ENCODE results near the gene BOC. TPM values are rescaled to one million over a fixed set of nuclear protein-coding genes. Genes with fewer than 3 reads are reported as not detected.

Gene BOC
- total RNA-seq, 1 experiment from 2014 or later: 3.5 TPM

DNA sequence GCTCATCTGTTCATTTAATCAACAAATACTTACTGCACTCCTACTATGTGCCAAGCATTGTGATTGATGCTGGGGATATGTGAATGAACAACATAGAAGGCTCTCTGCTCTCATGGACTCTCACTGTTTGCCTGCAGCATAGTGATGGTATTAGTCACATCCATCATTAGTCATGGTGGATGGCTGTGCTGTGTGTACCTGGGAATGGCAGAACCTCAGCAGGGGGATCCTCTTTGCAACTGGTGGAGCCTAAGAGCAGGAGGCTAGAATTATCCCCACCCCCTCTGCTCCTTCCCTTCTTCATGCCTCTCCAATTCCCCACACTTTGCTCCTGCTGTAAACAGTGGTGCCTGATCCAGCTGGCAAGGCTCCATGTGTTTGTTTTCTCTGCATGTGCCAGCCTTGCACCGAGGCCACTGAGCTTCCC, 20.5 kb downstream of the BOC start:
- no peaks in the 10 kb centered on the region for H3K23me2 ChIP-seq (ENCODE audit: insufficient read length, low read depth, low read length, poor library complexity, severe bottlenecking)
- no peak overlapping the region for H2BK120ac ChIP-seq (ENCODE audit: low read depth, low read length, poor library complexity, severe bottlenecking)
- H4K5ac ChIP-seq (ENCODE audit: insufficient read length, low read depth, low read length): no peak overlapping the region
- no peak overlapping the region for H3K23ac ChIP-seq (ENCODE audit: insufficient read length, low read depth, low read length)
- H2BK5ac ChIP-seq (ENCODE audit: insufficient read length, low read length): no peak overlapping the region
- H4K91ac ChIP-seq (ENCODE audit: insufficient read length, low read depth, low read length): no peak overlapping the region
- H3K9me3 ChIP-seq (ENCODE audit: control insufficient read depth, low read depth, low read length): no peaks in the 10 kb centered on the region
- H3K4ac ChIP-seq (ENCODE audit: low read depth, low read length): no peak overlapping the region
- H4K8ac ChIP-seq (replicated peaks; ENCODE audit: insufficient read length, low read depth, low read length): no peak overlapping the region
- no peak overlapping the region for H3T11ph ChIP-seq (ENCODE audit: low read length)
- no peak overlapping the region for H2AK5ac ChIP-seq (ENCODE audit: insufficient read length, low read length)
- peak overlapping the region in 1 of 3 experiments; percentile 71; a peak in 2 of 7 replicates for H3K27ac Mint-ChIP-seq
- no peak overlapping the region for H2BK15ac ChIP-seq (ENCODE audit: low read depth, low read length)
- H3K9ac ChIP-seq (ENCODE audit: extremely low read depth, insufficient read length, low read length): no peak overlapping the region
- H3K9me3 Mint-ChIP-seq: no peaks in the 10 kb centered on the region
- no peak overlapping the region for H2BK12ac ChIP-seq (ENCODE audit: insufficient read length, low read depth, low read length)
- no peaks in the 10 kb centered on the region for H3K79me1 ChIP-seq (ENCODE audit: insufficient read depth, low read depth, low read length, poor library complexity, severe bottlenecking)
- TF ChIP-seq, protein P1, sequence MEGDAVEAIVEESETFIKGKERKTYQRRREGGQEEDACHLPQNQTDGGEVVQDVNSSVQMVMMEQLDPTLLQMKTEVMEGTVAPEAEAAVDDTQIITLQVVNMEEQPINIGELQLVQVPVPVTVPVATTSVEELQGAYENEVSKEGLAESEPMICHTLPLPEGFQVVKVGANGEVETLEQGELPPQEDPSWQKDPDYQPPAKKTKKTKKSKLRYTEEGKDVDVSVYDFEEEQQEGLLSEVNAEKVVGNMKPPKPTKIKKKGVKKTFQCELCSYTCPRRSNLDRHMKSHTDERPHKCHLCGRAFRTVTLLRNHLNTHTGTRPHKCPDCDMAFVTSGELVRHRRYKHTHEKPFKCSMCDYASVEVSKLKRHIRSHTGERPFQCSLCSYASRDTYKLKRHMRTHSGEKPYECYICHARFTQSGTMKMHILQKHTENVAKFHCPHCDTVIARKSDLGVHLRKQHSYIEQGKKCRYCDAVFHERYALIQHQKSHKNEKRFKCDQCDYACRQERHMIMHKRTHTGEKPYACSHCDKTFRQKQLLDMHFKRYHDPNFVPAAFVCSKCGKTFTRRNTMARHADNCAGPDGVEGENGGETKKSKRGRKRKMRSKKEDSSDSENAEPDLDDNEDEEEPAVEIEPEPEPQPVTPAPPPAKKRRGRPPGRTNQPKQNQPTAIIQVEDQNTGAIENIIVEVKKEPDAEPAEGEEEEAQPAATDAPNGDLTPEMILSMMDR (conservative IDR thresholded peaks at IDR 0.05): no peak
- no peak overlapping the region for H2BK20ac ChIP-seq (ENCODE audit: low read depth, low read length, poor library complexity, severe bottlenecking)
- no peaks in the 10 kb centered on the region for H3K27me3 Mint-ChIP-seq (ENCODE audit: low read depth)
- H3K79me2 ChIP-seq (ENCODE audit: insufficient read depth, low read length): no peaks in the 10 kb centered on the region
- H4K20me1 ChIP-seq (ENCODE audit: control insufficient read depth, insufficient read depth, insufficient read length): no peaks in the 10 kb centered on the region
- H3K18ac ChIP-seq (ENCODE audit: insufficient read length, low read depth, low read length): peak overlapping the region; percentile 54
- no peak overlapping the region for H2AFZ ChIP-seq (ENCODE audit: low read length)
- H3K27ac ChIP-seq (ENCODE audit: insufficient read length, low read depth, low read length): no peak overlapping the region
- no peaks in the 10 kb centered on the region for H3K27me3 ChIP-seq (ENCODE audit: insufficient read depth, low read length)
- WGBS (ENCODE audit: extremely low coverage, insufficient read length, low lambda C conversion rate): no CpG with 5 or more reads among the region's 1 CpG
- no peaks in the 10 kb centered on the region for H3K36me3 Mint-ChIP-seq (ENCODE audit: insufficient read depth in 1 of 3, low read depth in 3 of 3)
- no peak overlapping the region for H3K56ac ChIP-seq (ENCODE audit: insufficient read length, low read depth, low read length)
- H3K4me1 Mint-ChIP-seq: peaks cover 34 to 36% of the 10 kb centered on the region in 2 experiments
- no peak overlapping the region; a peak in 1 of 5 replicates for H3K4me3 Mint-ChIP-seq
- peak; percentile 47 for DNase-seq
- H3K4me2 ChIP-seq (ENCODE audit: insufficient read depth, insufficient read length, low read length): no peak overlapping the region
- peaks cover 6% of the 10 kb centered on the region for H3K4me1 ChIP-seq (ENCODE audit: insufficient read depth, low read length)
- H3K14ac ChIP-seq (ENCODE audit: insufficient read depth, low read length): 0 out of 2 replicates have a peak overlapping the region, but pooled peaks have one; percentile 12
